DMS 273 (cell line): ENCODE measurements around the gene AP2A2.

Experiments used
- DNase-seq: peaks from one replicate; lab custom pipeline; 2025; ENCODE audit not compliant: unreplicated experiment; lab: John Stamatoyannopoulos, UW

Gene AP2A2

DNA sequence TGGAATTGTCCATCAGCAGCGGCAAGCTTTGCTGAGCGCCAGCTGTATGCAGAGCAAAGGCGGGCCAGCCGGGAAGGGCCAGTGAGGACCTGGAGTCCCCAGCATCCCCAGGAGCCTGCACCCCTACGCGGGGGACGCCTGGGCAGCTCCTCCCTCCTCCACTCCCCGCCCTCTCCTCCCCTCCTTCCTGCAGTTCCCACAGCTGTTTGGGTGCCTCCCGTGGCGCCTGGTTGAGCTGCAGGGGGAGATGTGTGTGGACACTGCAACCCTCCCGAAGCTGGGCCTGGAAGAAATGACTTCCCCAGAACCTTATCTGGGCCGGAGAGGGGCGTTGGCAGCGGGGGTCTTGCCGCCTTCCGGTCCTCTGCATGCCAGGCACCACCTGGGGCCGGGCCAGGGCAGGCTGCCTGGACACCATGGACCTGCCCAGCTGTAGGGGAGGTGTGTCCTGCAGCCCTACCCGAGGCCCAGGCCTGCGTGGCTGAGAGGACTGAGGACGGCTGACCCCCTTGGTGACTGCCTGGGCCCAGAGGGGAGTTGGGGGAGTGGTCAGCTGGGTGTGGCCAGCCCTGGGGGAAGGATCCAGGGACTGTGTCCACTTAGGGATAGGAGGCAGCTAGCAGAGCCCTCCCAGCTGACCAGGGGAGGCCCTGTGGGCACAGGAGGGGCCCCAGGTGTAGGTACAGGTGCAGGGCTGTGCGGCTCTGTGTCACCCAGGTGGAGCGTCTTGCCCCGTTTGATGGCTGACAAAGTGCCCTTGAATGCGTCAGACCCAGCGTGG, 127.6 kb downstream of the AP2A2 start:
- no peak for DNase-seq

- no peak for DNase-seq
Observed at GRCh38 chr11:1054143-1055108, 128.8 kb downstream of the AP2A2 start.

DNA sequence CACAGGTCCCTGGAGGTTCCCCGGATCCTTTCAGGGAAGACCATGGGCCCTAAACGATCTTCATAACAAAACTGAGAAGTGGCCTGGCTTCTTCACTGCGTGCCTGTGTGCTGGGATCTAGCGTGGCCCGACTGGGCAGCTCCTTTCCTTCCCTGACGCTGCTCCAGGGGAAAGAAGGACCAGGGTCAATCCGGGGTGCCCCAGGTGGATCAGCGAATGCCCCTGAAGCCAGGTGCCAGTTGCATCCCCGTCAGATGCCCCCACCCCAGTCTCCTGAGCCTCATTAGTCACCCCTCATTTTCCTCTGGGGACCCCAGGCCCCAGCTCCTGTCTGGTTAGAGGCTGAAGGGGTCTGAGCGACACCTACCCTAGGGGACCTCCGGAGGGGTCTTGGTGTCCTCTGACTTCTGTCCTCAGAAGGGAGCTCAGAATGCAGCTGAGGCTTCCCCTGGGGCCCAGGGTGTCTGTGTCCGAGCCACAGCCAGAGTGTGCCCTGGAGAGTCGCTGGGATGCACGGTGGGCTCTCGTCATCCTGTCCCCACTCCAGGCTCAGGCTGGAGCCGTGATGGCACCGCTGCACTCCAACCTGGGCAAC, 129.5 kb downstream of the AP2A2 start:
- no peak for DNase-seq

DNA sequence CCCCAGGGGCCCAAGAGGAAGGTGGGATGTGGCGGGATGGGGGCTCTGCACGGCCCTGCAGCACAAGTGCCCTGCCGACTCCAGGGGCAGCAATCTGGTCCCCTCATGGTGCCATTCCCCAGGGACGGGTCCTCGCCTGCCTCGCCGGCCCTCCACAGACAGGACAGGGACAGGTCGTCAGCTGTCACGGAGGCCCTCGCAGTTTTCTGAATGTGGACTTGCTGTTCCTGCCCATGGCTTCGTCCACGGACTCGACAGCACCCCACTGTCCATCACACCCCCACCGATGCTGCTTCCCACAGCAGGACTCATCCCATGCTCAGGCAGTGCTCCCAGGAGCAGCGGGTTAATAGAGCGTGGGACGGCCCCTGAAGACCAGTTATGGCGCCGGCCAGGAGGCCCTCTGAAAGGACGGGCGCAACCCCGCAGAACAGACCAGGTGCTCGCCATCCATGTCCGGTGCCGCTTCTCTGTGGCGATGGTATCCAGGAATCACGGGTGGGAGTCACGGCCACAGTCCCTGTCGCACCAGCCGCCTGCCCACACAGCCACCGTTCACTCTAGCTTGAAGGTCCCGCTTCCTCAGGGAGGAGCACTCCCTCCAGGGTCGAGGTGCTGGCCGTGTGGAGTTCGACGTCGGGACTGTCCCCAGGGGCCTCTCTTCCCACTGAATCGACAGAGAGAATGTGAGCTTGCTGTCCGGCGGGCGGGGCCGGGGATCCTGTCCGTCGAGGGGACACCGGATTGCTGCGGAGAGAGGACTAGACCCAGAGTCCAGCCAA, 130.5 kb downstream of the AP2A2 start:
- DNase-seq, result no peak

- DNase-seq, result no peak
Observed at GRCh38 chr11:1057806-1058205, 132.1 kb downstream of the AP2A2 start.

DNA sequence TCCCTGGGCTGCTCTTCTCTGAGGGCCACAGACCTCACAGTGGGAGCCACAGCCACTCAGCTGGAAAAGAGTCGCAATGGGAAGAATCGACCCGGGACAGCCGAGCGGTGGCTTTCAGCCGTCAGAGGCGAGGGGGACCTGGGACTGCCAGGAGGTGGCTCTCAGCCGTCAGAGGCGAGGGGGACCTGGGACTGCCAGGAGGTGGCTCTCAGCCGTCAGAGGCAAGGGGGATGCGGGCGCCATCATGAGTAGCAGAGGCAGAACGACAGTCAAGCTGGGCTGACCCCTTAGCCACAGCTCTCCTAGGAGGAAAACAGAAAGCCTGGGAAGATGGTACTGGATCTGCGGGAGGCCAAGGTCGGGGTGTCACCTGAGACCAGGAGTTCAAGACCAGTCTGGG, 134.1 kb downstream of the AP2A2 start:
- DNase-seq, result no peak

DNA sequence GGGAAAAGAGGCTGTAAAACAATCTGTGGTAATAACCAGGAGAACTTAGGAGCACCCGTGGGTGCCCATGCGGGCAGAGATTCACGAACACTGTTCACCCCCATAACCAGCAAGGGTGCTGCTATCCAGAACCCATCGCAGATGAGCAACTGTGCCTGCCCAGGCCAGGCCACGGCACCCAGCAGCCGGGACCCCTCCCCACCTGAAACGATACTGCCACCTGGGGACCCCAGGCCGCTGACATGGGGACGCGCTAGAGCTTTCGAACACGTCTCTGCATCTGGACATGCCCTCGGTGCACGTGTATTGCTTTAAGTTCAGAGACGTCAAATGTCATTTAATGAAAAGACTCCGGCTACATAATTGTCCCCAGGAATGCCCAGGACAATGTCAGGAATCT, 134.7 kb downstream of the AP2A2 start:
- no peak for DNase-seq

GRCh38 chr11:1060852-1061616, 135.4 kb downstream of the AP2A2 start:
- DNase-seq, result no peak
